GM12878 (cell line): Measurements from ENCODE around the gene HYOU1. TPM values are rescaled to one million over a fixed set of nuclear protein-coding genes. Genes with fewer than 3 reads are reported as not detected.
A peak's percentile ranks its signal among the peaks of the same experiment; 100 is the strongest.

ENCODE experiments used
- ATF2 ChIP-seq: IDR thresholded peaks from 2 replicates; pipeline ENCODE4 v1.6.1; 2012; ENCODE audit warnings: low read length, inconsistent platforms
- BCLAF1 ChIP-seq: fragments of 450-650 bp; IDR thresholded peaks from 2 replicates; pipeline ENCODE4 v1.6.1; 2017; ENCODE audit warnings: antibody characterized with exemption, mild to moderate bottlenecking, moderate library complexity
- CBFB ChIP-seq: IDR thresholded peaks from 2 replicates; pipeline ENCODE4 v1.6.1; 2016; ENCODE audit warnings: antibody characterized with exemption, low read depth
- CEBPZ ChIP-seq: fragments of 150-350 bp; IDR thresholded peaks from 2 replicates; pipeline ENCODE4 v1.6.1; 2016; ENCODE audit warnings: low read depth, low read length
- CREM ChIP-seq: IDR thresholded peaks from 2 replicates; pipeline ENCODE4 v1.6.1; 2014; ENCODE audit warnings: antibody characterized with exemption, low read depth
- MTA2 ChIP-seq: fragments of 450-650 bp; IDR thresholded peaks from 2 replicates; pipeline ENCODE4 v1.6.1; 2016; ENCODE audit warnings: low read depth, mild to moderate bottlenecking, moderate library complexity
- NR2C1 ChIP-seq: fragments of 450-650 bp; IDR thresholded peaks from 2 replicates; pipeline ENCODE4 v1.6.1; 2017; ENCODE audit warnings: antibody characterized with exemption, mild to moderate bottlenecking, moderate library complexity
- PAX5 ChIP-seq: IDR thresholded peaks from 2 replicates; pipeline ENCODE4 v1.6.1; 2011; ENCODE audit warnings: low read depth, low read length, borderline replicate concordance
- PML ChIP-seq: IDR thresholded peaks from 2 replicates; pipeline ENCODE4 v1.6.1; 2012; ENCODE audit warnings: low read length, inconsistent platforms
- RFX5 ChIP-seq: IDR thresholded peaks from 2 replicates; pipeline ENCODE4 v1.6.1; 2011; ENCODE audit warnings: low read depth, low read length, improper control_type of control experiment
- RUNX3 ChIP-seq: IDR thresholded peaks from 2 replicates; pipeline ENCODE4 v1.6.1; 2012; ENCODE audit warnings: low read length, inconsistent platforms
- SREBF1 ChIP-seq: IDR thresholded peaks from 2 replicates; pipeline ENCODE4 v1.6.1; 2012; ENCODE audit warnings: mild to moderate bottlenecking, low read length
- TCF7 ChIP-seq: IDR thresholded peaks from 2 replicates; pipeline ENCODE4 v1.6.1; 2014; ENCODE audit warnings: antibody characterized with exemption, borderline replicate concordance
- USF2 ChIP-seq: IDR thresholded peaks from 2 replicates; pipeline ENCODE4 v1.6.1; 2011; ENCODE audit warnings: low read depth, low read length, improper control_type of control experiment, borderline replicate concordance
- ZSCAN29 ChIP-seq: fragments of 450-650 bp; IDR thresholded peaks from 2 replicates; pipeline ENCODE4 v1.6.1; 2017; ENCODE audit warnings: mild to moderate bottlenecking, moderate library complexity
- polyA plus RNA-seq, 11 experiments: library from polyadenylated mRNA; depleted of rRNA in 4 of 11; unstranded in 6 of 11; stranded (reverse) in 5 of 11; fragments of >200 nt; fragmentation: Nextera tagmentation in 4 of 11; fragmentation: Illumina TruSeq in 1 of 11; extraction: Ambion mirVana in 4 of 11; extraction: Trizol in 1 of 11; gene quantifications; 1 replicate in 1 of 11; 2 replicates in 10 of 11; pipeline versions ENCODE4 v1.2.1 to v1.2.3, GENCODE V29; 2011 to 2016; ENCODE audit warnings: inconsistent platforms in 2 of 11, missing spikeins in 2 of 11, low read depth in 1 of 11
- total RNA-seq, 4 experiments: library from RNA; depleted of rRNA in 3 of 4; stranded (reverse); fragments of >200 nt in 3 of 4; fragmentation: Illumina TruSeq in 1 of 4; extraction: Trizol in 1 of 4; gene quantifications; 2 replicates each; pipeline versions ENCODE4 v1.2.1 to v1.2.3, GENCODE V29; 2013 to 2021
- TF ChIP-seq, protein P1 (sequence below): fragments of 450-650 bp; IDR thresholded peaks from 2 replicates; pipeline ENCODE4 v1.6.1; 2017; ENCODE audit warnings: borderline replicate concordance

Gene HYOU1
- total and polyA plus RNA-seq, 10 of the 15 experiments (the other 5 are each of a cell fraction or from before 2014, with no cell fraction given), result 15.4 to 157 (median 109) TPM

DNA sequence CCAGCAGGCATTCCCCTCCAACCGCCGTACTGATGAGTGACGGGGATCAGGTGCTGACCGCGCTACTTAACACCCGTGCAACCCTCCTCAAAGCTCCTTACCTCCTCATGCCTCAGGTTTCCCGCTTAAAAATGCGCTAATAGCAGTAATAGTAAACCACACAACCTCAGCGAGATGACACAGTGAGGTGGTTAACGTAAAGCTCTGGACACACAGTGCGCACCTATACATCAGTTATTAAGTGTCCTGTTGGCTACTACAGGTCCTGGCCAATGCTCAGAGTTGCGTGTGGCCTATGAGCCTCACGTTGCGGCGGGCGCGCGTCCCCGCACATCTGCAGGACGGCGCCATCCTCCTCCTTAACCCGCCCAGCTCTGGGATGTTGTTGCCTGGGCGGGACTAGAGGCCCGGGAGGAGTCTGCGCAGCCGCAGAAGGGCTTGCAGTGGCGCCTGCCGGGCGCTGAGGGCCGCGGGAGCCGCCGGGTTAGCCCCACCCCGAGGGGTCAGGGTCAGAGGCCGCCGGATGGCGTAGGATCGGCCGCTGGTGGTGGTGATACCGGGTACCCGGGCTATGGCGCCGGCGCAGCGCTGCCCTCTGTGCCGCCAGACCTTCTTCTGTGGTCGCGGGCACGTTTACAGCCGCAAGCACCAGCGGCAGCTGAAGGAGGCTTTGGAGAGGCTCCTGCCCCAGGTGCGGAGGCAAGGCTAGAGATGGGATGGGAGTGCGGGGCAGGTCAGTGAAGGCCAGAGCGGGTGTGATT is 59.2 kb downstream of the HYOU1 start, which contains the start of gene CENATAC (continued):
- TF ChIP-seq, protein P1, sequence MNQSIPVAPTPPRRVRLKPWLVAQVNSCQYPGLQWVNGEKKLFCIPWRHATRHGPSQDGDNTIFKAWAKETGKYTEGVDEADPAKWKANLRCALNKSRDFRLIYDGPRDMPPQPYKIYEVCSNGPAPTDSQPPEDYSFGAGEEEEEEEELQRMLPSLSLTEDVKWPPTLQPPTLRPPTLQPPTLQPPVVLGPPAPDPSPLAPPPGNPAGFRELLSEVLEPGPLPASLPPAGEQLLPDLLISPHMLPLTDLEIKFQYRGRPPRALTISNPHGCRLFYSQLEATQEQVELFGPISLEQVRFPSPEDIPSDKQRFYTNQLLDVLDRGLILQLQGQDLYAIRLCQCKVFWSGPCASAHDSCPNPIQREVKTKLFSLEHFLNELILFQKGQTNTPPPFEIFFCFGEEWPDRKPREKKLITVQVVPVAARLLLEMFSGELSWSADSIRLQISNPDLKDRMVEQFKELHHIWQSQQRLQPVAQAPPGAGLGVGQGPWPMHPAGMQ, result no peak
- TF ChIP-seq RFX5 (peak; percentile 28; the same call in 1 of the 2 replicates), USF2 (no peak), TCF7 (no peak), CEBPZ (no peak), RUNX3 (peak; percentile 64), PAX5 (no peak), MTA2 (peak; percentile 91), CREM (peak; percentile 14; the same call in 1 of the 2 replicates), NR2C1 (peak; percentile 99), SREBF1 (peak; percentile 73; the same call in 1 of the 2 replicates), PML (no peak), CBFB (no peak; the same call in 1 of the 2 replicates), ATF2 (no peak), ZSCAN29 (no peak), BCLAF1 (no peak)
